RWPE2 (cell line): ENCODE measurements around the gene CLK1.

Experiments
- ATAC-seq: fragments of 200-7000 bp; cut with Tn5 transposase; 3 replicates; pipeline ENCODE4 v1.9.1; 2021; ENCODE audit warnings: low read depth
- DNase-seq: peaks from one replicate; pipeline ENCODE4 v3.0.0-alpha.2; 2020; ENCODE audit warnings: low spot score
- H3K27ac ChIP-seq: fragments of 450-650 bp; 2 replicates; pipeline ENCODE4 v1.5.1; 2017; ENCODE audit warnings: mild to moderate bottlenecking; ENCODE audit not compliant: poor library complexity, severe bottlenecking
- H3K27me3 ChIP-seq: fragments of 250-450 bp; sonication (Bioruptor Pico); 2 replicates; pipeline ENCODE4 v1.5.1; 2021; ENCODE audit warnings: mild to moderate bottlenecking, moderate library complexity; ENCODE audit not compliant: insufficient read depth, poor library complexity, severe bottlenecking
- H3K36me3 ChIP-seq: fragments of 250-450 bp; sonication (Bioruptor Pico); 2 replicates; pipeline ENCODE4 v1.5.1; 2020; ENCODE audit warnings: low read depth, mild to moderate bottlenecking, moderate library complexity
- H3K4me1 ChIP-seq: fragments of 250-450 bp; sonication (Bioruptor Pico); 2 replicates; pipeline ENCODE4 v1.5.1; 2021; ENCODE audit warnings: mild to moderate bottlenecking, moderate library complexity; ENCODE audit not compliant: insufficient read depth, poor library complexity, severe bottlenecking
- H3K4me3 ChIP-seq: fragments of 250-450 bp; sonication (Bioruptor Pico); 2 replicates; pipeline ENCODE4 v1.5.1; 2021; ENCODE audit warnings: mild to moderate bottlenecking, moderate library complexity; ENCODE audit not compliant: severe bottlenecking
- H3K9me3 ChIP-seq: fragments of 250-450 bp; sonication (Bioruptor Pico); 2 replicates; pipeline ENCODE4 v1.5.1; 2021; ENCODE audit warnings: mild to moderate bottlenecking, moderate library complexity; ENCODE audit not compliant: severe bottlenecking
- TF ChIP-seq, protein P1 (sequence below): fragments of 450-650 bp; IDR thresholded peaks from one replicate; pipeline ENCODE4 v1.5.1; 2017; ENCODE audit warnings: mild to moderate bottlenecking, moderate library complexity; ENCODE audit not compliant: poor library complexity, severe bottlenecking

The CLK1 gene

DNA sequence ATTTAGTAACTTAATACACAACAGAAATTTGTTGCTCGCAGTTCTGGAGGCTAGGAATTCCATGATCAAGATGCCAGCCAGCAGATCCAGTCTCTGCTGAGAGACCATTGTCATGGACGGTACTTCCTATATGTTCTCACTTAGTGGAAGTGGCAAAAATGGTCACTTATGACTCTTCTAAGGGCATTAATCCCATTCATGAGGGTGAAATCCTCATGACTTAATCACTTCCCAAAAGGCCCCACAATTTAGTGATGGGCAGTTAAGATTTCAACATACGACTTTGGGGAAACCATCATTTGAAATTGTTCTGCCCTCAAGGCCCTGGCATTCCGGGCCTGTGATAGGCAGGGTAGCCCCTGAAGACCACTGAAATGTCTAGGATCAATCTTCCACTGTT lies 29.8 kb downstream of the CLK1 start:
- Histone ChIP-seq H3K4me3 (no peak overlapping the region), H3K4me1 (no peaks in the 10 kb centered on the region), H3K9me3 (peaks cover 6% of the 10 kb centered on the region), H3K36me3 (no peaks in the 10 kb centered on the region), H3K27ac (no peak overlapping the region), H3K27me3 (no peaks in the 10 kb centered on the region)
- TF ChIP-seq, protein P1, sequence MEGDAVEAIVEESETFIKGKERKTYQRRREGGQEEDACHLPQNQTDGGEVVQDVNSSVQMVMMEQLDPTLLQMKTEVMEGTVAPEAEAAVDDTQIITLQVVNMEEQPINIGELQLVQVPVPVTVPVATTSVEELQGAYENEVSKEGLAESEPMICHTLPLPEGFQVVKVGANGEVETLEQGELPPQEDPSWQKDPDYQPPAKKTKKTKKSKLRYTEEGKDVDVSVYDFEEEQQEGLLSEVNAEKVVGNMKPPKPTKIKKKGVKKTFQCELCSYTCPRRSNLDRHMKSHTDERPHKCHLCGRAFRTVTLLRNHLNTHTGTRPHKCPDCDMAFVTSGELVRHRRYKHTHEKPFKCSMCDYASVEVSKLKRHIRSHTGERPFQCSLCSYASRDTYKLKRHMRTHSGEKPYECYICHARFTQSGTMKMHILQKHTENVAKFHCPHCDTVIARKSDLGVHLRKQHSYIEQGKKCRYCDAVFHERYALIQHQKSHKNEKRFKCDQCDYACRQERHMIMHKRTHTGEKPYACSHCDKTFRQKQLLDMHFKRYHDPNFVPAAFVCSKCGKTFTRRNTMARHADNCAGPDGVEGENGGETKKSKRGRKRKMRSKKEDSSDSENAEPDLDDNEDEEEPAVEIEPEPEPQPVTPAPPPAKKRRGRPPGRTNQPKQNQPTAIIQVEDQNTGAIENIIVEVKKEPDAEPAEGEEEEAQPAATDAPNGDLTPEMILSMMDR, result no peak
- no peak for DNase-seq
- ATAC-seq, result no peak

DNA sequence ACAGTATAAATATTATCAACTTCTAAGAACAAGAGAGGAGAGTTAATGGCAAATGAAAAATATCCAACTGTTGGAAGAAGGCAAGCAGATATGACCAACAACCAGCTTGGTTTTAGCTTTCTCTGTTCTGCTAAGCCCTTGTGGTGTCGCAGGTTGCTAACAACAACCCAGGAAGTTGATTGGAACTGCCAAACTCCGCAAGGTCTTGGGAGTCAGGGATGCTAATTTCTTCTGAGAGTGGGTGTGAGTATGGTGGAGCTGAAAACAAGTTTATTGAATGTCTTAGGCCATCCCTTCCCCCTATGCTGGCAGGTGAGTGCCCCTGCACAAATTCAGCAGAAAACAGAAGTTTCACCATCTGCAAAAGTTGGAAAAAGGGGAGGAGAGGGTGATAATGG lies 35.2 kb downstream of the CLK1 start:
- ATAC-seq (peak; percentile 9; the same call in 1 of the 3 replicates), DNase-seq (no peak)
- H3K4me3 ChIP-seq, result no peak overlapping the region
- peaks cover 18% of the 10 kb centered on the region for H3K36me3 ChIP-seq
- H3K27me3 ChIP-seq, result no peaks in the 10 kb centered on the region
- no peaks in the 10 kb centered on the region for H3K9me3 ChIP-seq
- H3K27ac ChIP-seq, result no peak overlapping the region
- no peaks in the 10 kb centered on the region for H3K4me1 ChIP-seq
- TF ChIP-seq, protein P1, result no peak

DNA sequence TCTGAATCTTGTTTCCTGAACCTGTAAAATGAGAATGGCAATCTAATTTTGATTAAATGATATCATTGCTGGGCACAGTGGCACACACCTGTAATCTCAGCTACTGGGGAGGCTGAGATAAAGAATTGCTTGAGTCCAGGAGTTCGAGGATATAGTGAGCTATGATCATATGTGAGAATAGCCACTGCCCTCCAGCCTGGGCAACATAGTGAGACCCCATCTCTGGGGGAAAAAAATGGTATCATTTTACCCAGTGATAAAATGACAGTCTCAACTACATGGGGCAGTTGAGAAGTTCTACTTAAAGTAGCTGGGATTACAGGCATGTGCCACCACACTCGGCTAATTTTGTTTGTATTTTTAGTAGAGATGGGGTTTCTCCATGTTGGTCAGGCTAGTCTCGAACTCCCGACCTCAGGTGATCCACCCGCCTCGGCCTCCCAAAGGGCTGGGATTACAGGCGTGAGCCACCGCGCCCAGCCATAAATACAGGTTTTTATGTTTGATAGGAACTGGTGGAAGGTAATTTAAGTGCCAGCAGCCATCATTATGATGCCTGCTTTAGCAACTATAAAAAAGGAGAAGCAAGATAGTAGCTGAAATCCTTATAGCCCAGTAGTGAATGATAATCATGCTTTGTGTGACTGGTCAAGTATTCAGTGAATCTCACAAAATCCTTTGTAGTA lies 35.7 kb downstream of the CLK1 start:
- DNase-seq (no peak), ATAC-seq (peak; percentile 3; the same call in 1 of the 3 replicates)

DNA sequence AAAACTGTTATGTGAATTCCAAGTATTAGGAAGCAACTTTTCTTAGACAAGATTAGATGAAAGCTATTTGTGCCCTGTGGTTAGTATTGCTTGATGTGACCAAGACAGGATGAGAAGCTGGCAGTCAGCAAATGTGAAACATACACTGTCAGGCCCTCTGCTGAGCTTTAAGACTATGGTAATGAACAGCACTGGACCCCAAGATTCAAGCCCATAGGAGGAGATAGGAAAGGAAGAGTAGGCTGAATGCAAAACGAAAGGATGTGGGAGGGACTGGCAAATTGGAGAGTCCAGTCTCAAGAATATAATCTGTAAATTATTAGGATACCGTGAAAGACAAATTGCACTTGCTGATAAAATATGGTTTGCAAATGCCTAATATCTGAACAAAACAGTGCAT lies 36.4 kb downstream of the CLK1 start:
- peaks cover 25% of the 10 kb centered on the region for H3K36me3 ChIP-seq
- TF ChIP-seq, protein P1, result no peak
- no peak overlapping the region for H3K27ac ChIP-seq
- DNase-seq, result no peak
- peak; percentile 24; the same call in 1 of the 3 replicates for ATAC-seq
- no peaks in the 10 kb centered on the region for H3K4me1 ChIP-seq
- H3K9me3 ChIP-seq, result no peaks in the 10 kb centered on the region
- no peaks in the 10 kb centered on the region for H3K27me3 ChIP-seq
- H3K4me3 ChIP-seq, result no peak overlapping the region

More for the DNA sequence above, 35.7 kb downstream of the CLK1 start:
- TF ChIP-seq, protein P1, result no peak
- Histone ChIP-seq H3K27me3 (no peaks in the 10 kb centered on the region), H3K4me1 (no peaks in the 10 kb centered on the region), H3K4me3 (no peak overlapping the region), H3K27ac (no peak overlapping the region), H3K36me3 (peaks cover 23% of the 10 kb centered on the region), H3K9me3 (no peaks in the 10 kb centered on the region)

DNA sequence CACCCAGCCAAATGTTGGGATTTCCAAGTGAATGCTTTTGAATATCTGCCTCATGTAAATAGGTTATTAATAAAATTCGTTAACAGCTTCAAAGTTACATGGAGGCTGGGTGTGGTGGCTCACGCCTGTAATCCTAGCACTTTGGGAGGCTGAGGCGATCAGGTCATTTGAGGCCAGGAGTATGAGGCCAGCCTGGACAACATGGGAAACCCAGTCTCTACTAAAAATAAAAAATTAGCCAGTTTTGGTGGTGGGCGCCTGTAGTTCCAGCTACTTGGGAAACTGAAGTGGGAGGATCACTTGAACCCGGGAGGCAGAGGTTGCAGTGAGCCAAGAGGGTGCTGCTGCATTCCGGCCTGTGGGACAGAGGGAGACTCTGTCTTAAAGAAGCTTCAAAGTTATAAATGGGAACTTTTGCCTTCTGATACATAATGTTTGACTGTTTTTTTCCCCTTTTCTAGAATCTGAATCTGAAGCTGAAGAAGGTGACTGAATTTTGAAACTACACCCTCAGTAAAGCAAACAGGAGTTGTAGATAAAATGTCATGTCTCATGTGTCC lies 42.7 kb downstream of the CLK1 start:
- H3K4me3 ChIP-seq, result no peak overlapping the region
- no peaks in the 10 kb centered on the region for H3K4me1 ChIP-seq
- DNase-seq (no peak), ATAC-seq (no peak)
- no peaks in the 10 kb centered on the region for H3K27me3 ChIP-seq
- no peaks in the 10 kb centered on the region for H3K9me3 ChIP-seq
- H3K36me3 ChIP-seq, result peaks cover 71% of the 10 kb centered on the region
- no peak overlapping the region for H3K27ac ChIP-seq
- TF ChIP-seq, protein P1, result no peak
